GM23248 (cell line): ENCODE data around the gene FOXF2.

Experiments
- EZH2 ChIP-seq: fragments of 200-600 bp; sonication (generic); IDR thresholded peaks from 2 replicates; pipeline ENCODE4 v1.6.1; 2018; ENCODE audit warnings: antibody characterized with exemption, mild to moderate bottlenecking; ENCODE audit not compliant: insufficient read depth, poor library complexity, severe bottlenecking
- EZH2phosphoT487 ChIP-seq: fragments of 200-600 bp; sonication (generic); IDR thresholded peaks from 2 replicates; pipeline ENCODE4 v1.6.1; 2018; ENCODE audit warnings: antibody characterized with exemption, moderate library complexity, mild to moderate bottlenecking, low read depth; ENCODE audit not compliant: insufficient read depth

GRCh38 chr6:1372690-1373089 is 16.7 kb upstream of the FOXF2 start:
- TF ChIP-seq EZH2 (no peak), EZH2phosphoT487 (no peak)
